T1000 (cell line): ENCODE results near the gene EIF2S1.
"Not testable (repeated sequence)": the region's sequence is repeated elsewhere in the genome, so short reads cannot be mapped to it uniquely, and the experiment has no call there.

Experiments
- DNase-seq: peaks from one replicate; lab custom pipeline; 2025; ENCODE audit warnings: mixed read lengths; lab: John Stamatoyannopoulos, UW

Gene EIF2S1

DNA sequence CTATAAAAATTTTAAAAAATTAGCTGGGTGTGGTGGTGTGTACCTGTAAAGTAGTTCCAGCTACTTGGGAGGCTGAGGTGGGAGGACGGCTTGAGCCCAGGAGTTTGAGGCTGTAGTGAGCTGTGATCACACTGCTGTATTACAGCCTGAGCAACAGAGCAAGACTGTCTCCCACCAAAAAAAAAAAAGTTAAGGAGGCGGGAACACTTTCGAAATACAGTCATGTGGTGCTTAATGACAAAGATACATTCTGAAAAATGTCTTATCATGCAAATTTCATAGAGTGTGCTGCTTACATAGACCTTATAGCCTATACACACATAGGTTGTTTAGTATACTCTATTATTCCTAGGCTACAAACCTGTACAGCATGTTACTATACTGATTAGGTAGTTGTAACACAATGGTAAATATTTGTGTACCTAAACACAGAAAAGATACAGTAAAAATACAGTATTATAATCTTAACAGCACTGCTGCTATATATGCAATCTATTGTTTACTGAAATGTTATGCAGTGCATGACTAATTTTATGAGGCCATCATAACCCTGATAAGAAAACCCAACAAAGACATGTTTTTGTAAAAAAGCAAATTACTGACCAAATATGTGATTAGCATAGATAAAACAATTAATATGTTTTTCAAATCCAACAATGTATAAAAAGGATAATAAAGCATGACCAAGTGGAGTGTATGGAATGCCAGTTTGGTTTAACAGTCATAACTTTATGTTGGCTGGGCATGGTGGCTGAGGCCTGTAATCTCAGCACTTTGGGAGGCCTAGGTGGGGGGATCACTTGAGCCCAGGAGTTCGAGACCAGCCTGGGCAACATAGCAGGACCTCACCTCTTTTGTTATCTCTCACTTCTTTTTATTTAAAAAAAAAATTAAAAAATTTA, 11.4 kb downstream of the EIF2S1 start:
- no peak for DNase-seq

DNA sequence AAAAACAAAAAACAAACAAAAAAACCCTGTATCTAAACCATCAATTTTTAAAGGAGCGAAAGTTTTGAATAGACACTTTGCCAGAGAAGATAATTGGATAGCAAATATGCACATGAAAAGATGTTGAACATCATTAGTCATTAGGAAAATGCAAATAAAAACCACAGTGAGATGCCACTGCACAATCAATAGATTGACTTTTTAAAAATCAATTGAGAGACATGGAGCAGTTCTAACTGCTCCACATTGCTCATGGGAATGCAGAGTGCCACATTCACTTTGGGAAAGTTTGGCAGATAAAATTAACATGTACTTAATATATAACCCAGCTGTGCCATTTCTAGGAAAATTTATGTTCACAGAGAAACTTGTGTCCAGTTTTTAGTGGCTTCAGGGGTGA, 12.7 kb downstream of the EIF2S1 start:
- no peak for DNase-seq

DNA sequence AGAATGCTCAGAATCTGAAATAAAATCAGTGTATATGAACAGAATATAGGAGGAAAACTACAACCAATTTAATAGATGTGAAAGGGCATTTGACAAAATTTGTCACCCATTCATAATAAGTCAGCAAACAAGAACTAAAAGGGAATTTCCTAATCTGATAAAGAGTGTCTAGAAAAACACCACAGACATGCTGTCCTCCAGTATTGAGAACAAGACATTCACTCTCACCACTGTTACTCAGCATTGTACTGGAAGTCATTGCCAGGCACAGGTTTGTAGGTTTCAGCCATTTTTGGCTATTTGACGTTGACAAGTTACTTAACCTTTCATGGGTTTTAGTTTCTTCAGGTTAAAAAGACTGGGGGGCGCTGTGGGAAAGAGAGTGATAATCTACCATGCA, 13.2 kb downstream of the EIF2S1 start:
- no peak for DNase-seq

- DNase-seq = no peak
Observed at GRCh38 chr14:67377916-67378315, 17.8 kb downstream of the EIF2S1 start.

GRCh38 chr14:67385120-67385519, 25.0 kb downstream of the EIF2S1 start:
- DNase-seq = no peak

DNA sequence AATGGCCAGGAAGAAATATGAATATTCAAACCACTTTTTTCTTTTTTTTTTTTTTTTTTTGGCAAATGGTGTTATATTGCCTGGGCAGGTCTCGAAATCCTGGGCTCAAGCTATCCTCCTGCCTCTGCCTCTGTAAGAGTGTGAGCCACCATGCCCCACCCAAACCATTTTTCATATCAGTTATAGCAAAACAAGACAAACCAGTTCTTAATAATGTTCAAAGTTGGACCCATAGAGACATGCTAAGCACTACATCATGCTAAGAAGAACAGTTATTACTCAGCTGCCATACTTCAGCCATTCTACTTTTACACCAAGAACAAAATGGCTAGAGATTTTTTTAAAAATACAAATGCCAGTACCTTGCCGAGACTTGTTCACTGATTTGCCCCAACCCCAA, 25.5 kb downstream of the EIF2S1 start:
- DNase-seq = no peak

DNA sequence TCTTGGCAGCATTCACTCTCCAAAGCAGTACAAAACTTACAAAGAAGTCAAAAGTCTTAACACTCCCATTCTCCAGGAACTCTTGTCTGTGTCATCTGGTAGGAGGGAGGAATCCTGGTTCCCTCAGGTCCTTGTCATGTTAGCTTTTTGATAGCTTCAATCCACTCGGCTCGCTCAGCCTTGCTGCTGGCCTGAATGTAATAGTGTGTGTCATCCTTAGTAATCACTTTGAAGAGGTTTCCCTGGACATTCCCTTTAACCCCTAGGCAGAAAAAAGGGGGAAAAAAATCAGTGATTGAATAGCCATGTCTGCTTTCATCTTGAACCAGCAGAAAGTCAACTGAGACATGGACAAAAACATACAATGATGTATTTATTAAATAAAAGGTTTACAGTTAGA, 27.1 kb downstream of the EIF2S1 start:
- DNase-seq = no peak

- no peak for DNase-seq
Observed at GRCh38 chr14:67389275-67389674, 29.1 kb downstream of the EIF2S1 start.

GRCh38 chr14:67389811-67390534, 29.8 kb downstream of the EIF2S1 start:
- no peak for DNase-seq

DNA sequence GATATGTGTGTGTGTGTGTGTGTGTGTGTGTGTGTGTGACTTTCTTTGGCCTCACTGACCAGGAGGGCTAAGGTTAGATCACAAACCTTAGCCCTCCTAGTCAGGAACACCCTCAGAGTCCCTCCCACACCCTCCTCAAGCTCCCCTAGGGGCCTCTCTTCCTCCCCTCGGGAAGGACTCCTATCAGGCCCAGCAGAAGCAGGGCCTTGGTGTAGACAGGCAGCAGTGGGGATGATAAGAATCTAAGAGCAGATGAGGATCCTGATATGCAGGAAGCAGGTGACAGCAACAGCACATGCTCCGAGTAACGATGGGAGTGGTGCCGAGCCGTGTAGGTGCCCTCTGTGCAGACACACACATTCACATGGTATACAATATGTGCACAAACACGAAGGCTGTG, 31.1 kb downstream of the EIF2S1 start:
- no peak for DNase-seq

- DNase-seq = no peak
Observed at GRCh38 chr14:67392123-67392522, 32.0 kb downstream of the EIF2S1 start.

DNA sequence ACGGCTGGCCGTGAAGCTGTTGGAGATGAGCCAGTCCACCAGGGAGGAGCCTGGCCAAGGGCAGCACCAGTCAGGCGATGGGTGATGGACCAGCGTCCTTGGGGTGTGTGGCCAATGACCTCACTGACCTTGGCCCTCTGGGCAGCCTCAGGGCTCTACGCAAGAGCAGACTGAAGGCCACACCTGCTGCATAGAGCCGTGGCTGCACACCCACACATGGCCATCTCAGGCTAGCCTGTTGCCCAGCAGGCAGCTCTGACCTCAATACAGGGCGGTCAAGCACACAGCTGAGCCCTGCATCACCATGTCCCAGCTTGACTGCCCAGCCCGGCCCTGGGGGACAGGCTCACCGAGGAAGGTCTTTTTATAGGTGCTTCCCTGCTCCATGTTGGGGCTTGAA, 32.7 kb downstream of the EIF2S1 start:
- DNase-seq = no peak

DNA sequence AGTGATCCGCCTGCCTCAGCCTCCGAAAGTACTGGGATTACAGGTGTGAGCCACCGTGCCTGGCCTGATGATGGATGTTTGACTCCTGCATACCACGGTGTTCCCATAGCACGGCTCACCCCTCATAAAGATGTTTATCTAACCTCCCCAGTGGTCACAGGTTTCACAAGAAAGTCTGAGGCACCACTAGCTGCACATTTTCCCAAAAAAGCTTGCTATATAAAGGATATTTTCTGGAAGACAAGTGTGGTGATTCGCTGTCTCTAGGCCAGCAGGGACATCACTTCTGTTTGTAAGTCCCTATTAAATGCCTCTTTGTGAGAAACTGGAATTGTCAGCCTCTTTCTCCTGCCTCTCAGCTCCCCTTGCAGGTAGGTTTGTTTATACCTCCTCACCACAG, 33.6 kb downstream of the EIF2S1 start:
- DNase-seq = no peak

GRCh38 chr14:67395086-67395875, 35.2 kb downstream of the EIF2S1 start:
- DNase-seq = no peak

GRCh38 chr14:67395876-67396189, 35.7 kb downstream of the EIF2S1 start:
- DNase-seq = no peak

DNA sequence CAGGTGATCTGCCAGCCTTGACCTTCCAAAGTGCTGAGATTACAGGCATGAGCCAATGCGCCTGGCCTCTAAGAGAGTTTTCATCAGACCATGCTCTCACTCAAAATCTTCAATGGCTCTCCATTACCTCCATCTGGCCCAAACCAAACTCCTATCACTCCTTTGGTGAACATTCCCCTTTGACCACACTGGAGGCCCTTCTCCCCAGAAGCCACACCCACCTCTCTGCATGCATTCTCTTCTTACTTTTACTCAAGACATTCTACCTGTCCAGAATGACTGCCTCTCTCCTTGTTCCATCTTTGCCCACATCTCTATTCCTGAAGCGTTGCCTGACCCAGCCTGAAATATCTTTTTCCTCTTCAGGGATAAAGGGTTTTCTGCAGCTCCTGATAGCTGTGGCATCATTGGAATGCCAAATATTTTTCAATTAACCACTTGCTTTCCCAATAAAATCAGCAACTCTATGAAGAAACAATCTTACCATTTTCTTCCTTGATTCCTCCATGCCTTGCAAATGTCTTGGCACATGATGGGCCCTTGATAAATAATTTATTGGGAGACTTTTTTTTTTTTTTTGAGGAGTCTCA, 36.3 kb downstream of the EIF2S1 start:
- no peak for DNase-seq

GRCh38 chr14:67397536-67397935, 37.4 kb downstream of the EIF2S1 start:
- DNase-seq = no peak

GRCh38 chr14:67400434-67400833, 40.3 kb downstream of the EIF2S1 start:
- no peak for DNase-seq

DNA sequence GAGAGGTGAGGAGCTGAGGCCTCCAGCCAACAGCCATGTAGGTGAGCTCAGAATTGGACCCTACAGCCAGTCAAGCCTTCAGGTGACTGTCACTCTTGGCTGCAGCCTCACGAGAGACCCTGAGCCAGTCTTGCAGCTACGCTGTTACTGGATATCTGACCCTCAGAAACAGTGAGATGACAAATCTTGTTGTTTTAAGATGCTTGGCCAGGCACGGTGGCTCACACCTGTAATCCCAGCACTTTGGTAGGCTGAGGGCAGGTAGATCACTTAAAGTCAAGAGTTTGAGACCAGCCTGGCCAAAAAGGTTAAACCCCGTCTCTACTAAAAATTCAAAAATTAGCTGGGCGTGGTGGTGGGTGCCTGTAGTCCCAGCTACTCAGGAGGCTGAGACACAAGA, 45.6 kb downstream of the EIF2S1 start:
- no peak for DNase-seq

- not testable (repeated sequence) for DNase-seq
Observed at GRCh38 chr14:67408122-67408801, 48.1 kb downstream of the EIF2S1 start.

GRCh38 chr14:67409461-67409860, 49.3 kb downstream of the EIF2S1 start:
- no peak for DNase-seq

- DNase-seq = no peak
Observed at GRCh38 chr14:67410313-67410712, 50.2 kb downstream of the EIF2S1 start.
